HCT116 (cell line): ENCODE measurements around the gene PI4KA. TPM values are rescaled to one million over a fixed set of nuclear protein-coding genes. Genes with fewer than 3 reads are reported as not detected.

Experiments
- ATAC-seq: fragments of 200-7000 bp; cut with Tn5 transposase; 2 replicates; pipeline ENCODE4 v1.9.1; 2020; ENCODE audit warnings: mild to moderate bottlenecking, moderate library complexity
- BruUV-seq: library from RNA; stranded (reverse); fragments of 400-500 nt; replicated peaks from 2 replicates; lab custom pipeline; 2021; lab: Mats Ljungman, UMichigan
- CTCF ChIA-PET: fragments of 300-600 bp; sonication (Branson Sonifier 250); formaldehyde crosslinking; loops from one replicate; lab custom pipeline; 2021; ENCODE audit warnings: antibody characterized with exemption; lab: Charles Lee
- POLR2A ChIA-PET: fragments of 300-600, 350-600 bp; sonication (Branson Sonifier 250); formaldehyde crosslinking; loops from one replicate; lab custom pipeline; 2021; ENCODE audit warnings: antibody characterized with exemption; lab: Charles Lee
- RAD21 ChIA-PET, 2 experiments: fragments of 300-600 bp; sonication (Branson Sonifier 250); formaldehyde crosslinking; loops; one replicate each; lab custom pipeline; 2023; ENCODE audit warnings: low total read pairs in 2 of 2; ENCODE audit not compliant: uncharacterized antibody in 2 of 2, unreplicated experiment in 2 of 2, low non-redundant PET in 1 of 2; lab: Charles Lee
- DNase-seq: peaks from one replicate; pipeline ENCODE4 v3.0.0-alpha.2; 2010; ENCODE audit warnings: low read depth, low spot score
- H2AFZ ChIP-seq: fragments of 200-600 bp; shearing (Covaris generic), sonication (generic); 2 replicates; pipeline ENCODE4 v1.6.1; 2017; ENCODE audit warnings: low read depth, mixed run types, mixed read lengths, antibody characterized with exemption, low read length; ENCODE audit not compliant: poor library complexity, severe bottlenecking
- H3K27ac ChIP-seq: 2 replicates; pipeline ENCODE4 v1.5.1; 2012; ENCODE audit warnings: low read depth, low read length
- H3K27me3 ChIP-seq: fragments of 200-600 bp; sonication (generic); 2 replicates; pipeline ENCODE4 v1.6.1; 2016; ENCODE audit warnings: mixed run types, low read length, mixed read lengths; ENCODE audit not compliant: insufficient read depth
- H3K36me3 ChIP-seq, 2 experiments: fragments of 200-500 bp in 1 of 2; fragments of 200-600 bp in 1 of 2; sonication (Bioruptor generic) in 1 of 2; sonication (generic) in 1 of 2; 2 replicates each; pipeline versions ENCODE4 v1.5.1 to v1.6.1; 2014 to 2016; ENCODE audit warnings: low read length in 2 of 2, inconsistent platforms in 1 of 2, mixed read lengths in 1 of 2, mixed run types in 1 of 2; ENCODE audit not compliant: insufficient read depth in 2 of 2, control insufficient read depth in 1 of 2
- H3K4me1 ChIP-seq, 2 experiments: fragments of 200-600 bp in 1 of 2; sonication (generic) in 1 of 2; 2 replicates each; pipeline versions ENCODE4 v1.5.1 to v1.6.1; 2012 to 2017; ENCODE audit warnings: low read length in 2 of 2, inconsistent platforms in 1 of 2, mild to moderate bottlenecking in 1 of 2, mixed read lengths in 1 of 2, mixed run types in 1 of 2, moderate library complexity in 1 of 2; ENCODE audit not compliant: insufficient read depth in 2 of 2, control insufficient read depth in 1 of 2
- H3K4me2 ChIP-seq: fragments of 200-600 bp; sonication (generic); 2 replicates; pipeline ENCODE4 v1.6.1; 2017; ENCODE audit warnings: mixed run types, low read length, mixed read lengths
- H3K4me3 ChIP-seq, 2 experiments: fragments of 200-600 bp in 1 of 2; sonication (generic) in 1 of 2; replicated peaks in 1 of 2; 2 replicates each; pipeline ENCODE4 v1.5.1; 2011 to 2016; ENCODE audit warnings: low read length in 2 of 2, control low read depth in 1 of 2, low read depth in 1 of 2, mild to moderate bottlenecking in 1 of 2, mixed read lengths in 1 of 2, mixed run types in 1 of 2
- H3K79me2 ChIP-seq: fragments of 200-600 bp; sonication (generic); 2 replicates; pipeline ENCODE4 v1.6.1; 2017; ENCODE audit warnings: mild to moderate bottlenecking, mixed run types, low read length, moderate library complexity, mixed read lengths; ENCODE audit not compliant: insufficient read depth
- H3K9ac ChIP-seq: fragments of 200-600 bp; sonication (generic); 2 replicates; pipeline ENCODE4 v1.6.1; 2016; ENCODE audit warnings: low read length, mixed read lengths
- H3K9me2 ChIP-seq: fragments of 200-600 bp; sonication (generic), shearing (Covaris generic); 2 replicates; pipeline ENCODE4 v1.6.1; 2017; ENCODE audit warnings: mixed run types, mild to moderate bottlenecking, moderate library complexity; ENCODE audit not compliant: insufficient read depth
- H3K9me3 ChIP-seq, 2 experiments: fragments of 200-500 bp in 1 of 2; fragments of 200-600 bp in 1 of 2; sonication (Bioruptor generic) in 1 of 2; sonication (generic) in 1 of 2; 2 replicates each; pipeline ENCODE4 v1.6.1; 2014 to 2017; ENCODE audit warnings: low read length in 2 of 2, mixed read lengths in 2 of 2, inconsistent platforms in 1 of 2, low read depth in 1 of 2, mild to moderate bottlenecking in 1 of 2, mixed run types in 1 of 2, moderate library complexity in 1 of 2; ENCODE audit not compliant: control insufficient read depth in 1 of 2, insufficient read depth in 1 of 2
- H4K20me1 ChIP-seq: fragments of 200-600 bp; sonication (generic), shearing (Covaris generic); 2 replicates; pipeline ENCODE4 v1.6.1; 2017; ENCODE audit warnings: mixed run types, mild to moderate bottlenecking, moderate library complexity; ENCODE audit not compliant: insufficient read depth
- CBX3 ChIP-seq: IDR thresholded peaks from 2 replicates; pipeline ENCODE4 v1.6.1; 2012; ENCODE audit warnings: low read depth
- RAD21 ChIP-seq: IDR thresholded peaks from 2 replicates; pipeline ENCODE4 v1.6.1; 2012; ENCODE audit warnings: low read depth, mild to moderate bottlenecking
- SIN3A ChIP-seq: IDR thresholded peaks from 2 replicates; pipeline ENCODE4 v1.6.1; 2012; ENCODE audit warnings: low read depth
- SRF ChIP-seq: IDR thresholded peaks from 2 replicates; pipeline ENCODE4 v1.6.1; 2012; ENCODE audit warnings: low read depth
- ZNF274 ChIP-seq: fragments of 200-500 bp; sonication (Bioruptor generic); IDR thresholded peaks from 2 replicates; pipeline ENCODE4 v1.6.1; 2014; ENCODE audit warnings: mild to moderate bottlenecking, low read depth, low read length, inconsistent platforms
- intact Hi-C: fragments of 100-400 bp; cut with micrococcal nuclease; formaldehyde crosslinking; loops from 2 replicates; pipeline ENCODE4 v1.10.0; 2022
- total RNA-seq: library from RNA; stranded (reverse); gene quantifications from one replicate; pipeline ENCODE4 v1.2.1, GENCODE V29; 2021; ENCODE audit not compliant: unreplicated experiment

PI4KA gene
- total RNA-seq, 1 experiment from 2014 or later: 59.6 TPM

DNA sequence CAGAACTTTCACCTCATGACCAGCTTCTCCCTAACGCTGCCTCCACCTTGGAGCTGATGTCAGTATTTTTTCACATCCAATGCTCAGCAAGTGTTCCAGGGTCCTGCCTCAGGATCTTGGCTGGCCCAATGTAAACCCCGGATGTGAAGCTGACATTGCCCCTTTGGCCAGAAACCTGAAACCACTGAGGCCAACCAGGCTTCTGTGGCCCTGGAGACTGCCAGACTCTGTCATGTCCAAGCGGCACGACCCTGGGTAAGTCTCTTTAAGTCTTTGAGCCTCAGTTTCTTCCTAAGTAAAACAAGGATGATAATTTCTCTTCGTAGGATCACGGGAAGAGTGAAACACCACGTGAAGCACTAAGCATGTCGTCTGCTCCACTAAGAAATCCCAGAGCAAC is 61.9 kb downstream of the PI4KA start:
- TF ChIP-seq RAD21 (no peak), CBX3 (no peak), SRF (no peak), ZNF274 (no peak)
- Histone ChIP-seq H3K9me3 (no peaks in the 10 kb centered on the region), H3K79me2 (no peaks in the 10 kb centered on the region), H4K20me1 (no peaks in the 10 kb centered on the region), H3K9me2 (no peaks in the 10 kb centered on the region), H3K36me3 (peaks cover 5 to 14% of the 10 kb centered on the region in 2 experiments; a peak in 2 of 4 replicates), H3K4me1 (no peaks in the 10 kb centered on the region), H3K9ac (no peak overlapping the region), H3K4me3 (no peak overlapping the region), H3K4me2 (no peak overlapping the region), H3K27ac (no peak overlapping the region), H2AFZ (no peak overlapping the region), H3K27me3 (no peaks in the 10 kb centered on the region)
- POLR2A ChIA-PET: no interaction called here
- no peak for DNase-seq
- RAD21 ChIA-PET: no interaction called here
- no peak for ATAC-seq
- CTCF ChIA-PET: no interaction called here
- BruUV-seq: no TSS peak
- intact Hi-C loops: no loop called here

DNA sequence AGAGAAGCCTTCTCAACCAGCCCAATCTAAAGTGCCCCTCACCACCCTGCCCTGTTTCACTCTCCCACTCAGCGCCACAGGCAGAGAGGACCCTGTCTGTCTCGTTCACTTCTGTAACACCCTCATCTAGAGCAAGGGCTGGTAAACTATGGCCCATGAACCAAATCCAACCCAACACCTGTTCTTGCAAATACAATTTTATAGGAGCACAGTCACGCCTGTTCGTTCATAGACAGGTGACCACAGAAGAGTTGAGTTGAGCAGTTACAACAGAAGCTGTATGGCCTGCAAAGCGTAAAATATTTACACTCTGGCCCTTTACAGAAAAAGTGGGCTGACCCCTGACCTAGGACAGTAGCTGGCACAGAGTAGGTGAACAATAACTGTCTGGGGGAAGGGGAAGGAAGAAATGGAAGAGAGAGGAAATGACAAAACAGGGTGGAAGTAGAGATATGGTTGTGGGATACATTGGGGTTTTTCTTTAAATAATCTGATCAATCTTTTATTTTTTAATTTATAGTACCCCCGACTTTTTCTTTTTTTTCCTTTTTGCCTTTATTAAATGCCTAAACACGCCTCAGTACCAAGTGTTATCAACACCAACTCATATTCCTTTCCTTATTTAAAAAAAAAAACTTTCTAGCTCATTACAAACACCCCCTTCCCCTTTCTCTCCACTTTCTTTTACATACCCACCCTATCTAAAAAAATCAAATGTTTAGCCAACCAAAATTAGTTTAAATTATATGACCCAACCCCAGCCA is 63.8 kb downstream of the PI4KA start:
- RAD21 ChIA-PET: no interaction called here

More for the DNA sequence above, 63.8 kb downstream of the PI4KA start:
- H4K20me1 ChIP-seq: no peaks in the 10 kb centered on the region
- H3K79me2 ChIP-seq: no peaks in the 10 kb centered on the region
- H3K4me2 ChIP-seq: no peak overlapping the region
- H3K4me1 ChIP-seq: no peaks in the 10 kb centered on the region
- H3K4me3 ChIP-seq: no peak overlapping the region
- BruUV-seq: no TSS peak
- no peak overlapping the region for H2AFZ ChIP-seq
- no peak for ATAC-seq
- DNase-seq: no peak
- TF ChIP-seq SIN3A: no peak
- H3K9me3 ChIP-seq: no peaks in the 10 kb centered on the region
- CTCF ChIA-PET: interaction anchor here (0.6 kb wide), 1 partner anchor 149 kb away, joined by 3 read pairs; no protein-coding TSS in a partner anchor
- no peak overlapping the region for H3K27ac ChIP-seq
- no peaks in the 10 kb centered on the region for H3K27me3 ChIP-seq
- intact Hi-C loops: no loop called here
- H3K9ac ChIP-seq: no peak overlapping the region
- peaks cover 5 to 13% of the 10 kb centered on the region in 2 experiments; a peak in 2 of 4 replicates for H3K36me3 ChIP-seq
- POLR2A ChIA-PET: no interaction called here
- H3K9me2 ChIP-seq: no peaks in the 10 kb centered on the region
